HG02885 (cell line): ENCODE results near the gene ID2.

Source experiments
- ATAC-seq: cut with Tn5 transposase; IDR thresholded peaks from one replicate; pipeline ENCODE4 v1.9.1; 2021; ENCODE audit warnings: mild to moderate bottlenecking; ENCODE audit not compliant: unreplicated experiment, poor library complexity

Gene ID2

GRCh38 chr2:8681786-8682692 lies at the start of gene ID2:
Gene ID2, plus strand, starts transcription at chr2:8682056. Its CDS starts 110 bp downstream, at chr2:8682166.
- peak; percentile 68 for ATAC-seq

- ATAC-seq = no peak
Measured at GRCh38 chr2:8632755-8633154, 49.1 kb upstream of the ID2 start.

- ATAC-seq = no peak
Measured at GRCh38 chr2:8633186-8633734, 48.6 kb upstream of the ID2 start.

- no peak for ATAC-seq
Measured at GRCh38 chr2:8633735-8634313, 48.0 kb upstream of the ID2 start.

- no peak for ATAC-seq
Measured at GRCh38 chr2:8634466-8635172, 47.2 kb upstream of the ID2 start.

GRCh38 chr2:8636041-8636491 lies 45.8 kb upstream of the ID2 start:
- ATAC-seq = no peak

GRCh38 chr2:8636721-8637636 lies 44.9 kb upstream of the ID2 start:
- no peak for ATAC-seq

GRCh38 chr2:8638327-8638726 lies 43.5 kb upstream of the ID2 start:
- ATAC-seq = no peak

- ATAC-seq = no peak
Measured at GRCh38 chr2:8639122-8639635, 42.7 kb upstream of the ID2 start.

- no peak for ATAC-seq
Measured at GRCh38 chr2:8640498-8640897, 41.4 kb upstream of the ID2 start.

- no peak for ATAC-seq
Measured at GRCh38 chr2:8641301-8641965, 40.4 kb upstream of the ID2 start.

- no peak for ATAC-seq
Measured at GRCh38 chr2:8642366-8643068, 39.3 kb upstream of the ID2 start.

- no peak for ATAC-seq
Measured at GRCh38 chr2:8643250-8643995, 38.4 kb upstream of the ID2 start.

GRCh38 chr2:8643996-8644356 lies 37.9 kb upstream of the ID2 start:
- ATAC-seq = no peak

- no peak for ATAC-seq
Measured at GRCh38 chr2:8644605-8645175, 37.2 kb upstream of the ID2 start.

- ATAC-seq = no peak
Measured at GRCh38 chr2:8645176-8645831, 36.6 kb upstream of the ID2 start.
